Measurements from ENCODE around the gene CST9.
"Not testable (repeated sequence)": the region's sequence is repeated elsewhere in the genome, so short reads cannot be mapped to it uniquely, and the experiment has no call there.

CST9 gene

GRCh38 chr20:23585449-23585807, 20.3 kb downstream of the CST9 start:
- no peak for TF ChIP-seq CTCF (IDR thresholded peaks at IDR 0.05)
- H3K27ac ChIP-seq, result no peak overlapping the region
- DNase-seq (ENCODE audit: low spot score), result no peak
- no peak overlapping the region for H3K4me3 ChIP-seq

DNA sequence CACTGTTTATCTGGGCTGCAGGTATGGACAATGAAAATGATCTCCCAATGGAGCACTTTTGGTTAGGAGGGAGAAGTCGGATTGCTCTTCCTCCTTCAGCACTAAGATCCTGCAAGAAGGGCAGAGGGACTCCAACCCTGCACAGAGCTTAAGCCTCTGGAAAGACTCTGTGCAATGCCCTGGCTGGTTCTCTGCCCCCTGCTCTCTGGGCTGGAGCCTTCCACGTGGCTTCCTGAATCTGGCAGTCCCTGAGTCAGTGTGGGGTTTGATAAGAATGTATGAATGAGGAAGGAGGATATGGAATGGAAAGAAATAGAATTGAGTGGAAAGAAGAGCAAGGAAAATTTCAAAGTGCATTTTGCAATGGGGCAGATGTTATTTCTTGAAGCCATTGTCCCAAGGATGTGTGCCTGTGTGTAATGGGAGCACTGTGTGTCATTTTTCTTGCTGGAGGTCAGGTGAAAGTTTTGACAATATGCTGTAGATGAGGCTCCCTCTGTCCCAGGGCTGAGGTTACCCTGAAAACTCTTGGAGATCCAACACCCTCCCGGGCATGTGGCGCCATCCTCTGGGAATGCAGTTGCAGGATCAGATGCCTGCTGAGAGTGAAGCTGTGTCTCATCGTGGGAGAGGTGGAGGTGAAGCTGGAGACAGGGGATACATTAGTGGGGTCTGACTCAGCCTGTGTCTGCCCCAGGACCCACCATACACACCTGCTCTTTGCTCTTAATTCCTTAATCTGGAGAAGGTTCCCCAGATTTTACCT, 21.1 kb downstream of the CST9 start:
- DNase-seq (ENCODE audit: low spot score), result no peak
- no peak overlapping the region for H3K27ac ChIP-seq
- no peak for TF ChIP-seq CTCF (IDR thresholded peaks at IDR 0.05)
- no peak overlapping the region for H3K4me3 ChIP-seq

GRCh38 chr20:23583526-23583925, 22.2 kb downstream of the CST9 start:
- H3K27ac ChIP-seq, result no peak overlapping the region
- no peak overlapping the region for H3K4me3 ChIP-seq
- DNase-seq (ENCODE audit: low spot score), result no peak
- TF ChIP-seq CTCF (IDR thresholded peaks at IDR 0.05), result no peak

- no peak for DNase-seq (ENCODE audit: low spot score)
- TF ChIP-seq CTCF (IDR thresholded peaks at IDR 0.05), result no peak
- no peak overlapping the region for H3K27ac ChIP-seq
- no peak overlapping the region for H3K4me3 ChIP-seq
These were observed 23.4 kb downstream of the CST9 start for GRCh38 chr20:23582293-23582692.

DNA sequence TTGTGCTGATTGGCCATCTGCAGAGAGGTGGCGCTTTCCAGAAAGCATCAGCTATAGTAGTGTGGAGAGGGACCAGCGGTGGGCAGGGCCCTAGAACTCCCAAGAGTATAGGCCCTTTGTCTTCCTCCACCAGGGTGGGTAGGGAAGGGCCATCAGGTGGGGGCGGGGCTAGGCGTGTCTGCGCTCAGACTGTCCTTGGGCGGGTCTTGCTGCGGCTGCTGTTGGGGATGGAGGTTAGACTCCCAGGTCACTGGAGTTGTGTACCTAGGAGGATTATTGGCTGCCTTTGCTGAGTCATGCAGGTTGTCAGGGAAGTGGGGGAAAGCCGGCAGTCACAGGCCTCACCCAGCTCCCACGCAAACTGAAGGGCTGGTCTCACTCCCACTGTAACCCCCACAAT, 23.9 kb downstream of the CST9 start:
- H3K4me3 ChIP-seq; H3K27ac ChIP-seq; DNase-seq (ENCODE audit: low spot score): not testable (repeated sequence)

- no peak overlapping the region for H3K4me3 ChIP-seq
- TF ChIP-seq CTCF (IDR thresholded peaks at IDR 0.05), result no peak
- H3K27ac ChIP-seq, result no peak overlapping the region
- no peak for DNase-seq (ENCODE audit: low spot score)
These were observed 30.7 kb downstream of the CST9 start for GRCh38 chr20:23574977-23575376.

DNA sequence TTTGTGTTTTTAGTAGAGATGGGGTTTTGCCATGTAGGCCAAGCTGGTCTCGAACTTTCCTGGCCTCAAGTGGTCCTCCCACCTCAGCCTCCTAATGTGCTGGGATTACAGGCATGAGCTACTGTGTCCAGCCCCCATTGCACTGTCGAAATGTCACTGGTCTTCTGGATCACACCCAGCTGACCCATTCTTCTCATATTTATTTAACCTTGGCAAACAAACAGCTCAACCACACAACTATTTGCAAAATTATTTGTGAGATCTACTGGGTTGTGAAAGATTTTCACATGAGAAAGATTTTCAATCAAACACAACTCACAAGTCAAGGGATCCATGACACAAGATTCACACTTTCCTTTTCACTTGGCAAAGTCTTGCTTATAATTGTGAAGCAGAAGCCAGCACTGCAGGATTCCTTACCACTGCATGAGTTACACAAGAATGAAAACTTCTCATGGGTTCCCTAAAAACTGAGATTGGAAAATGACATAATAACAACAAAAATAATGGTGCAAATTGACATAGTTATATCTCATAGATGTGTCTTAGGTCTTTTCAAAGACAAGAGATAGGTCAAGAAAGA, 35.4 kb downstream of the CST9 start:
- TF ChIP-seq CTCF (IDR thresholded peaks at IDR 0.05), result no peak
- H3K27ac ChIP-seq, result no peak overlapping the region
- H3K4me3 ChIP-seq, result no peak overlapping the region
- DNase-seq (ENCODE audit: low spot score), result no peak
